GM12878 (cell line): Measurements from ENCODE around the gene CARF. TPM values are rescaled to one million over a fixed set of nuclear protein-coding genes. Genes with fewer than 3 reads are reported as not detected.

Source experiments
- ATAC-seq: fragments of 200-7000 bp; cut with Tn5 transposase; 3 replicates; pipeline ENCODE4 v1.9.1; 2020; ENCODE audit warnings: mild to moderate bottlenecking, moderate library complexity
- BruUV-seq: library from RNA; stranded (reverse); fragments of 400-500 nt; replicated peaks from 2 replicates; lab custom pipeline; 2021; lab: Mats Ljungman, UMichigan
- CTCF ChIA-PET: fragments of 300-600 bp; sonication (Branson Sonifier 250); formaldehyde crosslinking; extraction: SDS; loops from one replicate; lab custom pipeline; 2021; ENCODE audit warnings: inconsistent platforms; lab: Yijun Ruan, JAX
- POLR2A ChIA-PET: fragments of 350-600 bp; formaldehyde crosslinking; extraction: SDS; loops from one replicate; lab custom pipeline; 2021; ENCODE audit warnings: inconsistent platforms; lab: Charles Lee
- RAD21 ChIA-PET: fragments of 300-600 bp; sonication (Branson Sonifier 250); formaldehyde crosslinking; loops from one replicate; lab custom pipeline; 2023; ENCODE audit warnings: antibody characterized with exemption; ENCODE audit not compliant: unreplicated experiment; lab: Charles Lee
- SMC1A ChIA-PET: fragments of 300-600 bp; sonication (Branson Sonifier 250); formaldehyde crosslinking; loops from one replicate; lab custom pipeline; 2023; ENCODE audit not compliant: unreplicated experiment, uncharacterized antibody; lab: Charles Lee
- DNase-seq: peaks from one replicate; pipeline ENCODE4 v3.0.0-alpha.2; 2011; ENCODE audit warnings: low read depth, low spot score
- FAIRE-seq: peaks from 3 replicates; lab custom pipeline; 2011; peaks lifted over from hg19 to GRCh38; lab: Jason Lieb, UNC
- H2AFZ ChIP-seq: 2 replicates; pipeline ENCODE4 v1.6.0; 2011; ENCODE audit warnings: low read depth, low read length, control low read depth; ENCODE audit not compliant: control insufficient read depth
- H3K27ac ChIP-seq: 2 replicates; pipeline ENCODE4 v1.5.1; 2011; ENCODE audit warnings: control low read depth; ENCODE audit not compliant: control insufficient read depth, insufficient read depth
- H3K27me3 ChIP-seq, 2 experiments: replicated peaks in 1 of 2; 2 replicates each; pipeline versions ENCODE4 v1.6.0 to v1.6.1; 2011; ENCODE audit warnings: low read length in 1 of 2; ENCODE audit not compliant: control insufficient read depth in 2 of 2, insufficient read depth in 2 of 2
- H3K36me3 ChIP-seq, 2 experiments: 2 replicates each; pipeline ENCODE4 v1.5.1; 2011; ENCODE audit warnings: low read length in 1 of 2; ENCODE audit not compliant: control insufficient read depth in 2 of 2, insufficient read depth in 2 of 2
- H3K4me1 ChIP-seq: 2 replicates; pipeline ENCODE4 v1.6.1; 2011; ENCODE audit warnings: mild to moderate bottlenecking, low read length, moderate library complexity, mixed read lengths; ENCODE audit not compliant: control insufficient read depth, insufficient read depth
- H3K4me2 ChIP-seq: 2 replicates; pipeline ENCODE4 v1.6.0; 2011; ENCODE audit warnings: control low read depth; ENCODE audit not compliant: control insufficient read depth, insufficient read depth
- H3K4me3 ChIP-seq: fragments of 200-600 bp; sonication (generic); 2 replicates; pipeline ENCODE4 v1.5.1; 2016
- H3K79me2 ChIP-seq: 2 replicates; pipeline ENCODE4 v1.6.0; 2011; ENCODE audit warnings: low read length; ENCODE audit not compliant: control insufficient read depth, insufficient read depth
- H3K9ac ChIP-seq: 2 replicates; pipeline ENCODE4 v1.8.0; 2011; ENCODE audit warnings: low read length, control low read depth, mixed read lengths; ENCODE audit not compliant: control insufficient read depth, insufficient read depth
- H3K9me3 ChIP-seq: replicated peaks from 3 replicates; pipeline ENCODE4 v1.5.1; 2011; ENCODE audit warnings: mild to moderate bottlenecking, low read length; ENCODE audit not compliant: control insufficient read depth, insufficient read depth
- H4K20me1 ChIP-seq: 2 replicates; pipeline ENCODE4 v1.6.0; 2011; ENCODE audit not compliant: control insufficient read depth, insufficient read depth
- ASH2L ChIP-seq: fragments of 300-600, 200-600 bp; sonication (generic); IDR thresholded peaks from 2 replicates; pipeline ENCODE4 v1.6.1; 2017; ENCODE audit warnings: low read depth, mild to moderate bottlenecking, borderline replicate concordance
- BMI1 ChIP-seq: fragments of 450-650 bp; IDR thresholded peaks from 2 replicates; pipeline ENCODE4 v1.6.1; 2016; ENCODE audit warnings: mild to moderate bottlenecking, moderate library complexity, borderline replicate concordance
- DPF2 ChIP-seq: fragments of 450-650 bp; IDR thresholded peaks from 2 replicates; pipeline ENCODE4 v1.6.1; 2017; ENCODE audit warnings: mild to moderate bottlenecking
- FOS ChIP-seq: IDR thresholded peaks from 3 replicates; pipeline ENCODE4 v1.6.1; 2011; ENCODE audit warnings: borderline replicate concordance; ENCODE audit not compliant: insufficient read length; ENCODE audit errors: extremely low read depth
- HDAC2 ChIP-seq: fragments of 200-600 bp; sonication (generic); IDR thresholded peaks from 2 replicates; pipeline ENCODE4 v1.6.1; 2017
- NFXL1 ChIP-seq: fragments of 450-650 bp; IDR thresholded peaks from 2 replicates; pipeline ENCODE4 v1.6.1; 2017; ENCODE audit warnings: antibody characterized with exemption, mild to moderate bottlenecking, borderline replicate concordance
- NRF1 ChIP-seq: conservative IDR thresholded peaks from 2 replicates; pipeline ENCODE4 v1.6.1; 2011; ENCODE audit warnings: mild to moderate bottlenecking, low read depth, low read length, improper control_type of control experiment
- POU2F2 ChIP-seq: IDR thresholded peaks from 3 replicates; pipeline ENCODE4 v1.6.1; 2011; ENCODE audit warnings: low read depth, mild to moderate bottlenecking, low read length, borderline replicate concordance
- RAD51 ChIP-seq: fragments of 450-650 bp; IDR thresholded peaks from 2 replicates; pipeline ENCODE4 v1.6.1; 2016; ENCODE audit warnings: moderate library complexity, mild to moderate bottlenecking, inconsistent platforms
- RB1 ChIP-seq: fragments of 450-650 bp; formaldehyde crosslinking; IDR thresholded peaks from 2 replicates; pipeline ENCODE4 v1.6.1; 2017; ENCODE audit warnings: mild to moderate bottlenecking, borderline replicate concordance
- SIX5 ChIP-seq: IDR thresholded peaks from 2 replicates; pipeline ENCODE4 v1.6.1; 2011; ENCODE audit warnings: mild to moderate bottlenecking, low read depth, low read length, moderate library complexity; ENCODE audit not compliant: severe bottlenecking
- SRF ChIP-seq, 2 experiments: IDR thresholded peaks; 2 replicates each; pipeline ENCODE4 v1.6.1; 2011; ENCODE audit warnings: low read depth in 2 of 2, low read length in 2 of 2, mild to moderate bottlenecking in 1 of 2, moderate library complexity in 1 of 2
- STAT3 ChIP-seq: IDR thresholded peaks from 2 replicates; pipeline ENCODE4 v1.6.1; 2011; ENCODE audit warnings: low read depth, low read length, improper control_type of control experiment
- WGBS: methylation state at CpG from one replicate; pipeline ENCODE4 v1.1.6; 2016; ENCODE audit warnings: low lambda C conversion rate; ENCODE audit not compliant: insufficient replicate concordance, insufficient coverage; ENCODE audit errors: missing lambda C conversion rate; 5-methylcytosine and 5-hydroxymethylcytosine counted together
- in situ Hi-C: fragments of 300-500 bp; cut with MboI; formaldehyde crosslinking; loops from 9 replicates; pipeline ENCODE4 v1.14.3; 2018; ENCODE audit warnings: mixed read lengths
- intact Hi-C: fragments of 100-400 bp; cut with micrococcal nuclease; formaldehyde crosslinking; loops from one replicate; pipeline ENCODE4 v1.14.2; 2022; ENCODE audit not compliant: unreplicated experiment
- polyA plus RNA-seq, 11 experiments: library from polyadenylated mRNA; depleted of rRNA in 4 of 11; unstranded in 6 of 11; stranded (reverse) in 5 of 11; fragments of >200 nt; fragmentation: Nextera tagmentation in 4 of 11; fragmentation: Illumina TruSeq in 1 of 11; extraction: Ambion mirVana in 4 of 11; extraction: Trizol in 1 of 11; gene quantifications; 1 replicate in 1 of 11; 2 replicates in 10 of 11; pipeline versions ENCODE4 v1.2.1 to v1.2.3, GENCODE V29; 2011 to 2016; ENCODE audit warnings: inconsistent platforms in 2 of 11, missing spikeins in 2 of 11, low read depth in 1 of 11
- total RNA-seq, 4 experiments: library from RNA; depleted of rRNA in 3 of 4; stranded (reverse); fragments of >200 nt in 3 of 4; fragmentation: Illumina TruSeq in 1 of 4; extraction: Trizol in 1 of 4; gene quantifications; 2 replicates each; pipeline versions ENCODE4 v1.2.1 to v1.2.3, GENCODE V29; 2013 to 2021
- TF ChIP-seq, protein P1 (sequence below): fragments of 450-650 bp; IDR thresholded peaks from 2 replicates; pipeline ENCODE4 v1.6.1; 2017; ENCODE audit warnings: mild to moderate bottlenecking
- TF ChIP-seq, protein P2 (sequence below): IDR thresholded peaks from 2 replicates; pipeline ENCODE4 v1.6.1; 2011; ENCODE audit warnings: mild to moderate bottlenecking, low read depth, low read length, moderate library complexity; ENCODE audit not compliant: insufficient replicate concordance
- TF ChIP-seq, protein P3 (sequence below): fragments of 450-650 bp; IDR thresholded peaks from 2 replicates; pipeline ENCODE4 v1.6.1; 2017; ENCODE audit warnings: low read depth, mild to moderate bottlenecking, moderate library complexity
- TF ChIP-seq, protein P4 (sequence below): fragments of 450-650 bp; IDR thresholded peaks from 2 replicates; pipeline ENCODE4 v1.6.1; 2017; ENCODE audit warnings: mild to moderate bottlenecking, moderate library complexity

Gene CARF
- total and polyA plus RNA-seq, 10 of the 15 experiments (the other 5 are each of a cell fraction or from before 2014, with no cell fraction given), result 1.8 to 11.5 (median 6.9) TPM

DNA sequence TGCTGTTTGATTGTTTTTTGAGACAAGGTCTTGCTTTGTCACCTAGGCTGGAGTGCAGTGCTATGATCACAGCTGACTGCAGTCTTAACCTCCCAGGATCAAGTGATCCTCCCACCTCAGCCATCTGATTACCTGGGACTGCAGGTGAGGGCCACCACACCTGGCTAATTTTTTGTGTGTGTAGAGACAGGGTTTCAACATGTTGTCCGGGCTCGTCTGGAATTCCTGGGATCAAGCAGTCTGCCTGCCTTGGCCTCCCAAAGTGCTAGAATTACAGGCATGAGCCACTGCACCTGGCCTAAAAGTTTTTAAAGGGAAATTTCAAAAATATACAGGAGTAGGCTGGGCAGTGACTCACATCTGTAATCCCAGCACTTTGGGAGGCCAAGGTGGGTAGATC lies 22.4 kb downstream of the CARF start:
- ChIA-PET SMC1A (interaction anchor here (0.9 to 1.2 kb wide), 3 partner anchors 9 to 43 kb away, joined by 3 to 5 read pairs (median 4); no protein-coding TSS in a partner anchor), CTCF (no interaction called here), RAD21 (no interaction called here), POLR2A (no interaction called here)
- no peak for ATAC-seq
- H3K27me3 ChIP-seq, result no peaks in the 10 kb centered on the region
- BruUV-seq, result no TSS peak
- H3K9ac ChIP-seq, result no peak overlapping the region
- intact Hi-C loops (no loop called here), in situ Hi-C loops (no loop called here)
- no peaks in the 10 kb centered on the region for H3K79me2 ChIP-seq
- no peaks in the 10 kb centered on the region for H3K9me3 ChIP-seq
- H3K36me3 ChIP-seq, result no peaks in the 10 kb centered on the region; a peak in 1 of 4 replicates
- no peaks in the 10 kb centered on the region for H3K4me1 ChIP-seq
- no peak for FAIRE-seq
- H3K4me3 ChIP-seq, result no peak overlapping the region
- no peak for TF ChIP-seq ASH2L
- TF ChIP-seq NFXL1, result no peak
- TF ChIP-seq POU2F2, result no peak
- TF ChIP-seq, protein P1, sequence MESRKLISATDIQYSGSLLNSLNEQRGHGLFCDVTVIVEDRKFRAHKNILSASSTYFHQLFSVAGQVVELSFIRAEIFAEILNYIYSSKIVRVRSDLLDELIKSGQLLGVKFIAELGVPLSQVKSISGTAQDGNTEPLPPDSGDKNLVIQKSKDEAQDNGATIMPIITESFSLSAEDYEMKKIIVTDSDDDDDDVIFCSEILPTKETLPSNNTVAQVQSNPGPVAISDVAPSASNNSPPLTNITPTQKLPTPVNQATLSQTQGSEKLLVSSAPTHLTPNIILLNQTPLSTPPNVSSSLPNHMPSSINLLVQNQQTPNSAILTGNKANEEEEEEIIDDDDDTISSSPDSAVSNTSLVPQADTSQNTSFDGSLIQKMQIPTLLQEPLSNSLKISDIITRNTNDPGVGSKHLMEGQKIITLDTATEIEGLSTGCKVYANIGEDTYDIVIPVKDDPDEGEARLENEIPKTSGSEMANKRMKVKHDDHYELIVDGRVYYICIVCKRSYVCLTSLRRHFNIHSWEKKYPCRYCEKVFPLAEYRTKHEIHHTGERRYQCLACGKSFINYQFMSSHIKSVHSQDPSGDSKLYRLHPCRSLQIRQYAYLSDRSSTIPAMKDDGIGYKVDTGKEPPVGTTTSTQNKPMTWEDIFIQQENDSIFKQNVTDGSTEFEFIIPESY, result no peak
- TF ChIP-seq BMI1, result no peak
- TF ChIP-seq, protein P2, sequence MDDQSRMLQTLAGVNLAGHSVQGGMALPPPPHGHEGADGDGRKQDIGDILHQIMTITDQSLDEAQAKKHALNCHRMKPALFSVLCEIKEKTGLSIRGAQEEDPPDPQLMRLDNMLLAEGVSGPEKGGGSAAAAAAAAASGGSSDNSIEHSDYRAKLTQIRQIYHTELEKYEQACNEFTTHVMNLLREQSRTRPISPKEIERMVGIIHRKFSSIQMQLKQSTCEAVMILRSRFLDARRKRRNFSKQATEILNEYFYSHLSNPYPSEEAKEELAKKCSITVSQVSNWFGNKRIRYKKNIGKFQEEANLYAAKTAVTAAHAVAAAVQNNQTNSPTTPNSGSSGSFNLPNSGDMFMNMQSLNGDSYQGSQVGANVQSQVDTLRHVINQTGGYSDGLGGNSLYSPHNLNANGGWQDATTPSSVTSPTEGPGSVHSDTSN, result no peak
- TF ChIP-seq STAT3, result no peak
- no peak for TF ChIP-seq SRF (IDR thresholded peaks at IDR 0.05; ENCODE audit: low read depth in 2 of 2, low read length in 2 of 2)
- TF ChIP-seq RAD51, result no peak
- TF ChIP-seq, protein P3, sequence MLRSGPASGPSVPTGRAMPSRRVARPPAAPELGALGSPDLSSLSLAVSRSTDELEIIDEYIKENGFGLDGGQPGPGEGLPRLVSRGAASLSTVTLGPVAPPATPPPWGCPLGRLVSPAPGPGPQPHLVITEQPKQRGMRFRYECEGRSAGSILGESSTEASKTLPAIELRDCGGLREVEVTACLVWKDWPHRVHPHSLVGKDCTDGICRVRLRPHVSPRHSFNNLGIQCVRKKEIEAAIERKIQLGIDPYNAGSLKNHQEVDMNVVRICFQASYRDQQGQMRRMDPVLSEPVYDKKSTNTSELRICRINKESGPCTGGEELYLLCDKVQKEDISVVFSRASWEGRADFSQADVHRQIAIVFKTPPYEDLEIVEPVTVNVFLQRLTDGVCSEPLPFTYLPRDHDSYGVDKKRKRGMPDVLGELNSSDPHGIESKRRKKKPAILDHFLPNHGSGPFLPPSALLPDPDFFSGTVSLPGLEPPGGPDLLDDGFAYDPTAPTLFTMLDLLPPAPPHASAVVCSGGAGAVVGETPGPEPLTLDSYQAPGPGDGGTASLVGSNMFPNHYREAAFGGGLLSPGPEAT, result no peak
- no peak for TF ChIP-seq FOS
- TF ChIP-seq, protein P4, sequence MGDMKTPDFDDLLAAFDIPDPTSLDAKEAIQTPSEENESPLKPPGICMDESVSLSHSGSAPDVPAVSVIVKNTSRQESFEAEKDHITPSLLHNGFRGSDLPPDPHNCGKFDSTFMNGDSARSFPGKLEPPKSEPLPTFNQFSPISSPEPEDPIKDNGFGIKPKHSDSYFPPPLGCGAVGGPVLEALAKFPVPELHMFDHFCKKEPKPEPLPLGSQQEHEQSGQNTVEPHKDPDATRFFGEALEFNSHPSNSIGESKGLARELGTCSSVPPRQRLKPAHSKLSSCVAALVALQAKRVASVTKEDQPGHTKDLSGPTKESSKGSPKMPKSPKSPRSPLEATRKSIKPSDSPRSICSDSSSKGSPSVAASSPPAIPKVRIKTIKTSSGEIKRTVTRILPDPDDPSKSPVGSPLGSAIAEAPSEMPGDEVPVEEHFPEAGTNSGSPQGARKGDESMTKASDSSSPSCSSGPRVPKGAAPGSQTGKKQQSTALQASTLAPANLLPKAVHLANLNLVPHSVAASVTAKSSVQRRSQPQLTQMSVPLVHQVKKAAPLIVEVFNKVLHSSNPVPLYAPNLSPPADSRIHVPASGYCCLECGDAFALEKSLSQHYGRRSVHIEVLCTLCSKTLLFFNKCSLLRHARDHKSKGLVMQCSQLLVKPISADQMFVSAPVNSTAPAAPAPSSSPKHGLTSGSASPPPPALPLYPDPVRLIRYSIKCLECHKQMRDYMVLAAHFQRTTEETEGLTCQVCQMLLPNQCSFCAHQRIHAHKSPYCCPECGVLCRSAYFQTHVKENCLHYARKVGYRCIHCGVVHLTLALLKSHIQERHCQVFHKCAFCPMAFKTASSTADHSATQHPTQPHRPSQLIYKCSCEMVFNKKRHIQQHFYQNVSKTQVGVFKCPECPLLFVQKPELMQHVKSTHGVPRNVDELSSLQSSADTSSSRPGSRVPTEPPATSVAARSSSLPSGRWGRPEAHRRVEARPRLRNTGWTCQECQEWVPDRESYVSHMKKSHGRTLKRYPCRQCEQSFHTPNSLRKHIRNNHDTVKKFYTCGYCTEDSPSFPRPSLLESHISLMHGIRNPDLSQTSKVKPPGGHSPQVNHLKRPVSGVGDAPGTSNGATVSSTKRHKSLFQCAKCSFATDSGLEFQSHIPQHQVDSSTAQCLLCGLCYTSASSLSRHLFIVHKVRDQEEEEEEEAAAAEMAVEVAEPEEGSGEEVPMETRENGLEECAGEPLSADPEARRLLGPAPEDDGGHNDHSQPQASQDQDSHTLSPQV, result no peak
- TF ChIP-seq NRF1, result no peak
- TF ChIP-seq DPF2, result no peak
- TF ChIP-seq RB1, result no peak
- TF ChIP-seq HDAC2, result no peak
- no peak for TF ChIP-seq SIX5
- WGBS, result 94% methylated on average over 2 of the region's 2 CpGs
- no peak overlapping the region for H2AFZ ChIP-seq
- no peak overlapping the region for H3K27ac ChIP-seq
- no peaks in the 10 kb centered on the region for H4K20me1 ChIP-seq
- no peak for DNase-seq
- no peak overlapping the region for H3K4me2 ChIP-seq
